NCI-H2196 treated with DMSO at 0.1 percent for 48 hours (cell line): Measurements from ENCODE around the gene APP.

ENCODE experiments used
- DNase-seq: peaks from one replicate; lab custom pipeline; 2025; ENCODE audit not compliant: unreplicated experiment; lab: John Stamatoyannopoulos, UW

APP gene

GRCh38 chr21:26170471-26171257 lies at the start of gene APP:
Gene APP, minus strand, starts transcription at chr21:26170770. Its CDS starts 150 bp downstream, at chr21:26170620.
- DNase-seq: peak; percentile 77

GRCh38 chr21:26212220-26212619 lies 41.6 kb upstream of the APP start:
- no peak for DNase-seq

- no peak for DNase-seq
These were observed 40.0 kb upstream of the APP start for GRCh38 chr21:26210614-26211013.

DNA sequence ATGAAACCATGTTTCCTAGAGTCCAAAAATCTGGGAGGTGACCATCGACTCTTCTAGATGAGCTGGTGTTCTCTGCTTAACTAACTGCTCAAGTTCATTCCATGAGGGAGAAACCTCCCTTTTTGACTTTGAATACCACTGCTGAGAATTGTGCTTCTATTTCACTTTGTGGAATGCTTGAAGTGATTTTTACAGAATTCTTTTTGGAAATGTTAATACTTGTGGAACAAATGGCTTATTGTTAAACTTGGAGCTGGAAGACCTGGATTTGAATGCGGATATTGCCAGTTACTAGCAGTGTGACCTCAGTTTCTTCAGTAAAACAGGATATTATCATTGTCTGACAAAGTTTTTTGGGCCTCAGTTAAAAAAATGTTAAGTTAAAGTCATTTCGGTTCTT lies 36.5 kb upstream of the APP start:
- no peak for DNase-seq

DNA sequence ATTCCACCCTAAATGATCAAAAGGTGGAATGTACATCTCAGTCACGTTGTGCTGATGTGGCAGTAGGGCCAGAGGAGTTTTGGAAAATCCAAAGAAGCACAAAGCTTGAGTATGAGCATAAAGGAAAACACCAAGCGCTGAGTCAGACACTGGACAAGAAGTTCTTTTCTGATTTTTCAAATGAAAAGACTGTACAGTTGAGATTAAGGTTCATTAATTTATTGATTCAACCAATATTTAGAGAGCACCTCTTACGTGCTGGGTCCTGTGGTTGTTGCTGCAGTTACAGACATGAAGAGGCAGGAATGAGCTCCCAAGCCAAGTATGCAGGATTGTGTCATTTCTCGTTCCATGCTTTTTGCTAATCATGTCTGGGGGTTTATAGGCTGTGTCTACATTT lies 28.9 kb upstream of the APP start:
- DNase-seq: no peak

DNA sequence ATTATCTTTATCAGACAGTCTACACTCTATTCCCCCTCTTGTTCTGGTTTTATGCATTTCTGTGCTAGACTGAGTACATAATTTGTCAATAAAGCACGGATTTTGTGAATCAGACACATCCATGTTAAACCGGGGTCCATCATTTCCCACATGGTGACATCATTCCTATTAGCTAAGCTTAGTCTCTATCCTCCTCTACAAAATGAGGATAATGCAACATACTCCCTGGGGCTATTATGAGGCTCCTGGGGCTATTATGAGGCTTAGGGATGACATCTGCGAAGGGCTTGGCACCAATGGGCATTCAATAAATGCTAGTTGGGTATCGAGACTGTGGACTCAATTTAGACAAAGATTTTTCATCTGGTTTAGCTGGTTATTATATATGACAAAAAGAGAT lies 25.1 kb upstream of the APP start:
- DNase-seq: no peak

- no peak for DNase-seq
These were observed 24.3 kb upstream of the APP start for GRCh38 chr21:26194811-26195251.

GRCh38 chr21:26194326-26194725 lies 23.8 kb upstream of the APP start:
- no peak for DNase-seq

- DNase-seq: no peak
These were observed 21.0 kb upstream of the APP start for GRCh38 chr21:26191609-26192008.

- no peak for DNase-seq
These were observed 17.9 kb upstream of the APP start for GRCh38 chr21:26188422-26188821.

DNA sequence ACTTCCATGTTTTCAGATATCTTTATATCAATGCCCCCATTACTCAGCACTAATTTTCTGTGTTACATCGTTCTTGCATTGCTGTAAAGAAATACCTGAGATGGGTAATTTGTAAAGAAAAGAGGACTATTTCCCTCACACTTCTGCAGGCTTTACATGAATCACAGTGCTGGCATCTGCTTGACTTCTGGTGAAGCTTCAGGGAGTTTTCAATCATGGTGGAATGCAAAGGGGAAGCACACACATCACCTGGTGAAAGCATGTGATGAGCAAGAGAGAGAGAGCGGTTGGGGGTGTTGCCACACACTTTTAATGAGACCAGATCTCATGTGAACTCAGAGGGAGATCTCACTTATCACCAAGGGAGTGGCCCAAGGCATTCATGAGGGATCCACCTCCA lies 14.9 kb upstream of the APP start:
- no peak for DNase-seq

- DNase-seq: no peak
These were observed 14.5 kb upstream of the APP start for GRCh38 chr21:26185021-26185420.

- no peak for DNase-seq
These were observed 8.9 kb upstream of the APP start for GRCh38 chr21:26179501-26179900.

DNA sequence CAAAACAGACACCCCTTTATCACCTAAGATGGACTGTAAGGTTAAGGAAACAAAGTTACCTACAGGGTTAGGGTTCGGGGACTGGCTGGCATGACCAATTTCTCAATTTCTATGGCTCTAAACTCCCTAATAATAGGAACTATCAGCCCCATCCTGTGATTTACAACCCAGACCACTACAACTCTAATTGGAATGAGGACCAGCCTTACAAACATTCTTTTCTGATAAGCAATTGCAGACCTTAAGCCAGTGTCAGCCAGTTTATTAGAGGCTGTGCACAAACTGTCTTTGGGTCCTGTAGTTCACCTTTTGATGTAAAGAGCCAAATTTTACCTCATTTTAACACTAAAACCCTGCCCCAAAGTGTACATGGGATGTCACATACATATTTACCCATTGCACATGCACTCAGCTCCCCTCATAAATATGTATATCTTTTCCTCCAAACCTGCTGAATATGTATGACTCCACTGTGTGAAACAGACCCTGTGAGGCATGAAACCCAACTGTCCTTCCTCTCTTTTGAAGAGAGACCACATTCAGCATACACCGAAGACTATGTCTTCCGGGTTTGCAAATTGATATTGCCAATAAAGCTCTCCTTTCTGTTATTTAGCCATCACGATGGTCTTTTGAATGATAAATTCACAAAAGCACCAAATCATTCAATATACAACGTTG lies 7.3 kb upstream of the APP start:
- no peak for DNase-seq

DNA sequence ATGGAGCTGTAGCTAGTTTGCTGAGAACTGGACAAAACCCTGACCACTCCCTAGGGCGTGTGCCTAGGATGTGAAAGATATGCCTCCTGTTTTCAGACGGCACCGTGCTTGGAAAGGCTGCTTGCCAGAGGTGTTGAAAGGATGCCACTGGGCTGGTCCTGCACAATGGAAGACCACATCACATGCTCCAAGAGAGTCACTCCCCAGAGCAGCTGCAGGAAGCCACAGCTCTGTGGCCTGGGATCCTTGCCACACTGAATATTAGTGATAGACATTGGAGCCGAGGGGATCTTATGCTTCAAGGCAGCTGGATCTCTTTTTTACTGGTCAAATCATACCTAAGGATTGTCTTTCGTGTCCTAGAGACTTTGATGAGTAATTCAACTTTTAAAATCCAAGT lies 6.6 kb upstream of the APP start:
- DNase-seq: peak; percentile 68

GRCh38 chr21:26171258-26172100 lies 909 bp upstream of the APP start:
- DNase-seq: no peak

DNA sequence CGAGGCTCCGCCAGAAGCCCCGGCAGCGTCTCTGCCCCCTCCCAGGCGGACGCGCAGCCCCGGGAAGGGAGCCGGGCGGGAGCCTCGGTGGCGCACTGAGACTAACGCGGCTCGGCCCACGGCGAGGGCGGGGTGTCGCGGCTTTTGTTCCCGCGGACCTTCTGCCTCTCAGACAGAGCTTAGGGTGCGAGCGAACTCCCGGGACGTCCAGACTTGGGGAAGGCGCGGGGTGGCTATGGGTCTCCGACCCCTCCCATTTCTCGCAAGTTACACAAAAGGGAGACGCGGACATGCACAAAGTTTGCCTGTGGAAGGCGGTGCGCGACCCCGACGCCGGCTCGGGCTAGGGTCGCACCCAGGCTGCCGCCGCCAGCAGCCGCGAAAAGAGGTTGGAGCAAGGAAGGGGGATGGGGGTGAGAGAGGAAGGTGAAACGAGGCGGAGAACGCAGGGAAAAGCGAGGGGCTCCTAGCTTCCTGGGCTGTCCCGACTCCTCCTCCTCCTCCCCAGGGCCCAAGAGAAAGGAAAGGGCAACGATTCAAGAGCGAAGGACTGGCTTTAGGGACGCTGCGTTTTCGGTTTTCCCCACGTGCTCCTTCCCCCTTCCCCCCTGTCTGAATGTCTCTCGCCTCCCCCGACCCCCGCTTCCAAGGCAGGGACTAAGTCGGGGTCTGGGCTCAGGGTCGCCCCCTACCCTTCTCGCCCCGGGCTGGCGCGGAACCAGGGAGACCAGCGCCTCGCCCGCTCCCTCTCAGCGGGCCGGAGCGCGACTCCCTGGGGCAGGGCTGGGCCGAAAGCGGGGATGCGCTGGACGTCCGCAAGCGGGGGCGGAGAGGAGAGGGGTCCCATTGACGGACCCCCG lies 729 bp downstream of the APP start:
- DNase-seq: peak; percentile 32

DNA sequence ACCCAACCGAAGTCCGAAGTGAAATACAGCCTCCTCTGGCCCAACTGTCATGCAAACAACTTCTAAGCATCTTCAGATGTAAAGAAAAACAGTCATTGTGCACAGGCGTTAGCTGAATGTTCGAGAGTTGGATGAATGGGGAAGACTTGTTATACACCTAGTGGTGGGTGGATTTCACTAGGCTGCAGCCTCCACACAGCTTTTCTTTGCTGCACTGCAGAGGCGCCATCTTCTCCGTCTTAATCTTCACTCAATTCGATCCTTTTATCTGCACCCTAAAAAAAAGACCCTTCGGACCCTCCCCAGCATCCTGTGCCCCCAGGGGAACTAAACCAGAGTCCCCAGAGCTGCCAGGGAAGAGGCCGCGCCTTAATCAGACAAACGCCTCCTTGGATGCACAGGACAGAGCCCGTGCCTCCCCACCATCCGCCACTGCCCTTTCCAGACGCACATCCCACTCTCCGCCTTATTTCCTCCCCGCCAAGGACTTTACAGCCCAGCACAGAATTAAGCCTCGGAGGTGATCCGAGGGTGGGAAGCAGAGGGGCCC lies 1.4 kb downstream of the APP start:
- peak; percentile 37 for DNase-seq

GRCh38 chr21:26168371-26168770 lies 2.2 kb downstream of the APP start:
- DNase-seq: no peak

GRCh38 chr21:26167593-26167992 lies 3.0 kb downstream of the APP start:
- no peak for DNase-seq
